Activated CD8-positive, alpha-beta memory T cell treated with anti-CD3 and anti-CD28 coated beads, Interleukin-2, amount 50 U/mL, for 1 hour (primary cell): ENCODE results near the gene NAXD.
"Not testable (repeated sequence)": the region's sequence is repeated elsewhere in the genome, so short reads cannot be mapped to it uniquely, and the experiment has no call there.

Experiments used
- DNase-seq: peaks from one replicate; pipeline ENCODE4 v3.0.0-alpha.2; 2020; ENCODE audit errors: extremely low read depth

Gene NAXD

DNA sequence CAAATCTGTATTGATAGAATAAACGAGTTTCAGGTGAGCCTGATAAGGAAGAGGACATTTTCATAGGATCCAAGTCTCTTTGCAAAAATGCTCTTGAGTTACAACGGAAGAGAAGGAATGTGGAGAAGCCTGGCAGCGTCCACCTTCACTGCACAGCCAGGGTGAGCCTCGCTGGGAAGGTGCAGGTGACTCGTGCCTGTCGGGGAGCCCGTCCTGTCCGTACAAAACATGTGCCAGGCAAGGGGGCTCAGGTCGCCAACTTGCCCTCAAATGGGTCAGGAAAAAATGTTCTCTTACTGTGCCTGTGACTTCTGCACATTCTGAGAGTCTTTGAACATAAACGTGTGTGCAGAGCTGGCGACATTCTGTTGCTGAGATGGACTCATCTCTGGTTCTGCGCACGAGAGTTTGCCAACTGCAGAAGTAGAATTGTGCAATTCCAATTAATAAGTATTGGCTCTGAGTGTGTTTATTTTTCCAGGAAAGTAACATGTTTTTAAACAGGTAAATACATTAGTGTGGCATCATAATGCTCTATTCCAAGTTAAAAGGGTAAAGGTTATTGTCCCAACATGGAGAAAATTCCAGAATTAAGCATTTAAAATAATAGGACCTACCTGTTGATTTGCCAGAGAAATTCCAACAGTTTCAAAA, 28.6 kb downstream of the NAXD start:
- no peak for DNase-seq

GRCh38 chr13:110644892-110645521, 29.7 kb downstream of the NAXD start:
- peak; percentile 7 for DNase-seq

DNA sequence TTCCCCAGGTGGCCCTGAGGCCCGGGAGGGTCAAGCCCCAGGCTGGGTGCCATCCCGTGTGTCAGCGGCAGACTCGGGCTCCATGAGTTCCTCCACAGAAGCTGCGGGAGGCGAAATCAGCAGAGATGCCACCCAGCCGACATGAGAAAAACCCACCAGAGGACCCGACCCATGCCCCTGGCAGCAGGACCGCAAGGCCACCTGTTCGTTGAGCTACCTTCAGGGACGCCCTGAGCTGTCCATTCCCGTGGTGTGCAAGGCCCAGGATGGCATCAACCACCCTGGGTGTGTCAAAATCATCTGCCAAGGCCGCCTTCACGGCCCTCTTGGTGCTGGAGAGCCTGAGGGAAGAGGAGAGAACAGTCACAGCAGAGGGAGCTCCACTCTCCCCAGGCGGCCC, 30.4 kb downstream of the NAXD start:
- no peak for DNase-seq

DNA sequence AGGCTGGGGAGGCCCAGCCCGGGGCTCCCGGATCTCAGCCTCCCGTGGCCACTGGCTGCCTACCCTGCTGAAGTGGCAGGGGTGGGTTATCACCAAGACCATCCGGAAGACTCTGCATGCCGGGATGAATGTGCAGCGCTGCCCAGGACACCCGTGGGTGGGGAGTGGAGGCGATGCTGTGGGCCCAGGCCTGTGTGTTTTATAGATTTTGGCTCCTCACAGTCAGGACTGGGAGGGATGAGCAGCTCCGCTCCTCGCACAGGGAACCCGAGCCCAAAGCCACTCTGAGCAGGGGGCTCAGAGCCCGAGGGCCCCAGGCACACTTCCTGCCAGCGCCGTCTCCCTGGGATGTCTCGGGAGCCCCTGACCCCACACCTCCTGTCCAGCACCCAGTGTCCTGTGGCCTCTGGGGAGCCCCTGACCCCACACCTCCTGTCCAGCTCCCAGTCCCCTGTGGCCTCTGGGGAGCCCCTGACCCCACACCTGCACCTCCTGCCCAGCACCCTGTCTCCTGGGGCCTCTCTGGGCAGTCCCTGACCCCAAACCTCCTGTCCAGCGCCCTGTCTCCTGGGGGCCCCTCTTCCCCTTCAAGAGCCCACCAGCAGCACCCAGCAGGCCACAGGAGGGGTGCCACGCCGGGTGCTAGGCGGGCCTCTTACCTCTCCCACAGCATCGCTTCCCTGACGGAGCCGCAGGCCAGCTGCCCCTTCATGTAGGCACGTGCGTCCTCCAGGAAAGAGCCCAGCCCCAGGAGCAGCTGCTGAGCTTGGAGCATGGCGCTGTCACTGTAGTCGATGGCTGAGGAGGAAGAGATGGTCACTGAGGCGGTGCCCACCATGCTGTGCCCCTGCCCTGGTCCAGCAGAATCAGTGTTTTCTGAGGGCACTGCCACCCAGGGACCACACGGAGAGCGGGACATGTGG, 31.4 kb downstream of the NAXD start:
- no peak for DNase-seq

GRCh38 chr13:110647365-110647737, 32.0 kb downstream of the NAXD start:
- DNase-seq = no peak

DNA sequence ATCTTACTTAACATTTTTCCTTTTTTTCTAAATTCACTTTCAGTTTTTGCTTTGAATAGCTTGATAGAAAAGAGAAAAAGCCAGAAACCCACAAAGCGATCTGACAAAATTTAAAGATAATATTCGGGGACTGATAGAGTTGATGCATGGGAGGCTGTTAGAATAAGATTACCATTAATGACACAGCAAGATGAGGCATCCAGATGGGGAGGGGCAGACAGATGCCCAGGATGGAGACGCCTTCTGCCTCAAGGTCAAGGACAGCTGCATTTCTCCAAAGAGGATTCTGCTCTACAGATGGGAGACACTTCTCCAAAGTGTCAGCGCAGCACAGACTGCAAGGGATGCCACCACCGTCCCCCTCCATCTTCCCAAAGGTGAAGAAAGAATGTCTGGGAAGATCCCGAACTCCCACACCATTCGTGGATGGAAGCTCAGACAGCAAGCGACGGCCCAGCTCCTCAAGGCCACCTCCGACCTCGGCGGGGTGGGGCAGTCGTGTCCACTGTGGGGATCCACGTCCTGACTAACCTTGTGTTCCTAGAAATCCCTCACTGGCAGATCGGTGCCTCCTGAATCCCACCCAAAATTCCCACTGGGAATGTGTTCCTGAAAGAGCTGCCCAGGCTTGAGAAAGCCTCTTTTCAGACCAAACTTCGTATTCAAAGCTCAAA, 32.9 kb downstream of the NAXD start:
- no peak for DNase-seq

DNA sequence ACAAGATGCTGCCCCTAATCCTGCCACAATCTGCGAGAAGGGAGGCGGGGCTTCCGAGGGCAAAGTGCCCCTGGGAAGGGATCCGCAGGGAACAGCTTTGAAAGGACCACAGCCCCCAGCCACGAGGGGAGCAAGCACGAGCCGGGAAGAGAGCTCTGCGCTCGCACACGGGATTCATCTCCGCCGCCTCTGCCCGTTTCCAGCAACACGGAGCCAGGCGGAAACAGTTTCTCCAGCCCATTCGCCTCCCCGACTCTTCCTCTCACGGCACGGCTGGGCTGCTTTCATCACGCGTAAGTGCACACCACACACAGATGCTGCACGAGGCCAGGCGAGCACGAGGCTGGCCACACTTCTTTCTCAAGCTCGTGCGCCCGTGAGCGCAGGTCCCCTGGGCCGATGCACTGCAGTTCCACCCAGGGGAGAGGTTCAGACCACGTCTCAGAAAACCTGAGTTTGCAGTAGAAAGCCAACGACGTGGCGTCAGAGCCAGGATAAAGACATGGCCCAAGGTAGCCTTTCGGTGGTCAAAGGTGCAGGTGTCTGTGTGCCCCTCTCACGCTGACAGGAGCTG, 33.6 kb downstream of the NAXD start:
- no peak for DNase-seq

DNA sequence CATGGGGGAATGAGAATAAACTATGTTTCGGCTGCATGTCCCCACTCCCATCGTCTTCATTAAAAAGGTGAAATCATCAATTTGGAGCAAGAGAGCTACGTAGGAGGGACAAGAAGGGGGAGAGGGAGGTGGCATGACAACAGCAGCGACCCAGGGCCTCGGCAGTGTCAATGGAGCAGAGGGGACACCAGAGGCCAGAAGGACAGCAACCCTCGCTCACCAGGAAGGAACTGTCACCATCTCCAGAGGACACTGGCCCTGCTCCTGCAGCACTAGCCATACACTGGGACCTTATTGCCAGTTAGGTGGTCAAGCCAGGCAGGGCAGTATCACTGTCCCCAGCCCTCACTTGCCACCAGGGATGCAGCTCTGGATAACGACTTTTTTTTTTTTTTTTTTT, 34.2 kb downstream of the NAXD start:
- DNase-seq = no peak

- no peak for DNase-seq
Measured at GRCh38 chr13:110650436-110650835, 35.1 kb downstream of the NAXD start.

DNA sequence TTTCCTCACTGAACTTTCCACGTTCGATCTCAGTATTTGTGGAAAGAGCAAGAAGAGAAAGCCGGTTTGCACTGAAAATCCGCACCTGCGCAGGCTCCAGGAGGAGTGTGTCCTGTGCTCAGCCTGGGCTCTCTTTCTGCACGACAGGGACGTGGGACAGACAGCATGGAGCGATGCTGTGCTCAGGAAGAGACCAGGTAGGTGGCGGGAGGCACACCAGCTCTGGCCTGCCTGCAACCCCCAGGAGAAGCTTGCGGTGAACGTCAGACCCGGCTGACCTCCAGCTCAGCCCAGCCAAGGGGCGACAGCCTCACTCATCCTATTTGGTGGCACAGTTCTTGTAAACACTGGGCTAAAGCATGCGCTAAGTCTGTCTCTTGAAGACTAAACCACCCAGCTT, 35.9 kb downstream of the NAXD start:
- DNase-seq = no peak

- DNase-seq = no peak
Measured at GRCh38 chr13:110651726-110652230, 36.4 kb downstream of the NAXD start.

DNA sequence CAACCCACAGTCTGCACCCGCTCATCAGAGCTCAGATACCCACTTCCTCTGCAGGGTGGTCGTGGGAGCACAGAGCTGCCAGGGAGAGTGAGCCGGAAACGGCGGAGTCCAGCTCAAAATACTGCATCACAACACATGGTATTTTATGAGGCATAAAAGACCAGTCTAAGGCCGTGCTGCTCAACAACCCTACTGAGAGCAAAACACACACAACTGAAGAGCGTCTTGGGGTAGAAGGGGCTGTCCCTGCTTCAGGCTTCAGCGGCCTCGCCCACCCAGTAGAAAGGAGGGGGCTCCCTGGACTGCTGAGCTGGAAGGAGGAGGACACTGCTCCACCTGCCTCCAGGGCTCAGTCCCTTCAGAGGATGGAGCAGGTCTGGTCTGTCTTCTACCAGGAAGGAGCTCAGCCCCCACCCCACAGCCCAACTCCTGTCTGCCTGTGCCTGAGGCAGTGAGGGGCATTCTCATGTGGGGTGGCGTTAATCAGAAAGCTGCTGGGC, 36.9 kb downstream of the NAXD start:
- no peak for DNase-seq

DNA sequence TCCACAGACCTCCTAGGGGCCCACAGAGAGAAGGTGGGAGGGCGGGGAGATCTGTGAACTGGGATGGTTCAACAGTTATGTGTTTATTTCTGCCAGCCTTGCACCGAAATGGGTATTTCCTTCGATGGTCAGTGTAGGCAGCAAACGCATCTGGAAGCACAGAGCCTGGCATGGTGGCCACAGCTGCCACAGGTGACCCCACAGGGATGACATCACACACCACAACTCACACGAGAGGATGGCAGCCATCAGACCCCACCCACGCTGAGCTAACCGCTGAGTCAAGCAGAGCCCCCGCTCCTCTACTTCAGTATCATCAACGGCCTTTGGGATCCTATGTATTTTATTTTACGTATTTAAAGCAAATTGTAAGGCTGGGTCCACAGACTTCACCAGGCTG, 37.4 kb downstream of the NAXD start:
- DNase-seq = no peak

GRCh38 chr13:110653271-110653670, 37.9 kb downstream of the NAXD start:
- DNase-seq = no peak

- DNase-seq = no peak
Measured at GRCh38 chr13:110653851-110654250, 38.5 kb downstream of the NAXD start.

GRCh38 chr13:110657196-110657595, 41.9 kb downstream of the NAXD start:
- DNase-seq = no peak

DNA sequence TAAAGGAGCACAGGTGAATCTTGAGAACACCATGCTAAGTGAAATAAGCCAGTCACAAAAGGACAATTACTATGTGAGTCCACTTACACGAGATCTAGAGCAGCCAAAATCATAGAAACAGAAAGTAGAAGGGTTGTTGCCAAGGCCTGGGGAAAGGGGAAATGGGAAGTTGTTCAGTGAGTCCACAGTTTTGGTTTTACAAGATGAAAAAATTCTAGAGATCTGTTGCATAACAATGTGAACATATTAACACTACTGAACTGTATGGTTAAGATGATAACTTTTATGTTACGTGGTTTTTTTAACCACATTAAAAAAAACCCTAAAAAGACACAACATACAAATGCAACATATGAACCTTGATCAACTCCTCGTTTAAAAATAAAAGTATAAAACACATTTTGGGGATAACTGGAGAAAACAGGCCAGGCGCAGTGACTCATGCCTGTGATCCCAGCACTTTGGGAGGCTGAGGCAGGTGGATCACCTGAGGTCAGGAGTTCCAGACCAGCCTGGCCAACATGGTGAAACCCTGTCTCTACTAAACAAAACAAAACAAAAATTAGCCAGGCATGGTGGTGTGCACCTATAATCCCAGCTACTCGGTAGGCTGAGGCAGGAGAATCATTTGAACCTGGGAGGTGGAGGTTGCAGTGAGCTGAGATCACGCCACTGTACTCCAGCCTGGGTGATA, 43.0 kb downstream of the NAXD start:
- not testable (repeated sequence) for DNase-seq

GRCh38 chr13:110661256-110661655, 45.9 kb downstream of the NAXD start:
- no peak for DNase-seq

DNA sequence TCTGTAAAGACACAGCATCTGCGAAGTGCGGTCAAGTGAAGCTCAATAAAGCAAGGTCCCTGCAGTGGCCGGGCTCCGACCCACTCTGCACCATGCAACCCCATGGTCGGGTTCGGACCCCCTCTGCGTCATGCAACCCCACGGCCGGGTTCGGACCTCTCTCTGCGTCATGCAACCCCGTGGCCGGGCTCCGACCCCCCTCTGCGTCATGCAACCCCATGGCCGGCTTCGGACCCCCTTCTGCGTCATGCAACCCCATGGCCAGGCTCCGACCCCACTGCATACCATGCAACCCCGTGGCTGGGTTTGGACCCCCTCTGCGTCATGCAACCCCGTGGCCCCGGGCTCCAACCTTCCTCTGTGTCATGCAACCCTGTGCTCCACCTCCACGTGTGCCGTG, 46.7 kb downstream of the NAXD start:
- DNase-seq = no peak

GRCh38 chr13:110662777-110663443, 47.6 kb downstream of the NAXD start:
- DNase-seq = no peak
